ENCODE results near the gene EIF4ENIF1.
"Not testable (repeated sequence)": the region's sequence is repeated elsewhere in the genome, so short reads cannot be mapped to it uniquely, and the experiment has no call there.

EIF4ENIF1 gene

DNA sequence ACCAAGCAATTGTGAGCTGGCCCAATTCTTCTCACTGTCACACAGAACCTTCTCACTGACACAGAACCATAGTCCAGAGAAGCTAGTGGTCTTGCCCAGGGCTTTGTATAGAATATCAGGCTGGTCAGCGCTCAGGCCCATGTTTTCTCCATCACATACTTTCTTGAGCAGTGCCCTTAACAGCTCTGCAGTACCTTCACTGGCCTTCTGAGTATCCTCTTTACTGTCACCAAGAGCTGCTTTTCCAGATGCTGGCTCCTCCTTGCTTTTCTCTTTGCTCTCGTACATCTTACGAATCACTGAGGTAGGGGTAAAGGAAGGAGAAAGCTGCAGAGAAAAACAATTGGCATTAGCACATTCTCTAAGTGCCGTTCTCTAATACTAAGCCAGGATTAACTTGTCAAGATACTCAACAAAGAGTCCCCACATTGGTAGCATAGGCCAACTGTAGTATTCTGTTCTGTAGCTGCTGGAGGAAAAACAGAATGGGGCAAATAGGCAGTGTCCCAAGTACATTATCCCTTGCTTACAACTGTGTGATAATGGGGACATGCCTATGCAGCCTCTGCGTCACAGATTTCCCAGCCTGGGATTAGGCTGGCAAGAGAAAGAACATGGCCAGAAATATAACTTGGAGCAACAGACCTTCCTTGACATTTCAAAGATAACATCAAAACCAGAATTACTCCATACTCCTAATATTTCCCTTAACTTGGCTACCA, 46.7 kb downstream of the EIF4ENIF1 start:
- DNase-seq (ENCODE audit: low read depth), result no peak

- no peak for DNase-seq (ENCODE audit: low read depth)
Measured at GRCh38 chr22:31441652-31442051, 48.0 kb downstream of the EIF4ENIF1 start.

- DNase-seq (ENCODE audit: low read depth), result no peak
Measured at GRCh38 chr22:31440681-31441080, 49.0 kb downstream of the EIF4ENIF1 start.

DNA sequence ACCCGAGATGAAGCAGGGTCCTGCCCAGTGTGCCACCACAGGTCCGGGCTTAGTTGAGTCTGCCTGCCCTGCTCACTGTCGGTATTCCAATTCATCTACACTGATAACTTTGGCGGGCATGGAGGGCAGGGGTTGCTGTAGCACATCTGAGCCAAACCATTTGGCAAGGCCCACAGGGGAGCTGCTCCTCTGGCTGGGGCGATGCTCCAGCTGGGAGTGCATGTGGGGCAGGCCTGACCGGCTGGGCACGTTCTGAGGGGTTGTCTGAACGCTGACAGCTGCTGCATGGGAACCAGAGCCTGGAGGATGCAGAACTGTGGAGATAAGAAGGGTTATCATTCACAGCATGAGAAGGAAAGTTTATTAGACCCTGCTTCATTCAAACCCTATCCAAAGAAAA, 49.8 kb downstream of the EIF4ENIF1 start:
- DNase-seq (ENCODE audit: low read depth), result no peak

GRCh38 chr22:31436132-31436531, 53.5 kb downstream of the EIF4ENIF1 start:
- DNase-seq (ENCODE audit: low read depth), result no peak

GRCh38 chr22:31431950-31432349, 57.7 kb downstream of the EIF4ENIF1 start:
- DNase-seq (ENCODE audit: low read depth), result no peak

DNA sequence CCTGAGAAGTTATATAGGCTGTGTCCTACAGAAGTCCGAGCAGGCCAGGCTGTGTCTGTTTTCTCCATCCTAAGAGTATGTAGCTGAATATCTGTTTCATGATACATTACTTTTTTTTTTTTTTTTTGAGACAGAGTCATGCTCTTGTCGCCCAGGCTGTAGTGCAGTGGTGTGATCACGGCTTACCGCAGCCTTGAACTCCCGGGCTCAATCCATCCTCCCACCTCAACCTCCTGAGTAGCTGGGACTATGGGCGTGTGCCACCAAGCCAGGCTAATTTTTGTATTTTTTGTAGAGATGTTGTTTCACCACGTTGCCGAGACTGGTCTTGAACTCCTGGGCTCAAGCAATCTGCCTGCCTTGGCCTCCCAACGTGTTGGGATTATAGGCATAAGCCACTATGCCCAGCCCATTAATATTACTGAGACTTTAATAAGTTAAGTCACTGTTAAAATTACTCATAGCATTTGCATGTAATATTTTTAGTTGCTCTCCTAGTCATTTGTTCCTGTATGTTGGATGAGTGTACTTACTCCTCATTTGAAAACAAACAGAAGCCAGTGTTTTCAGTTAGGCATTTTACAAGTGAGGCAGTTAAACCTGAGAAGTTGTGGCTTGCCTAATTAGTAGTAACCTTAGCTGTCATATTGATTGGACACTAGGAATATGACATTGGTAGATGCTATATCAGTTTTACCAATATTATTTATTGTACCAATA, 64.2 kb downstream of the EIF4ENIF1 start:
- DNase-seq (ENCODE audit: low read depth), result no peak

DNA sequence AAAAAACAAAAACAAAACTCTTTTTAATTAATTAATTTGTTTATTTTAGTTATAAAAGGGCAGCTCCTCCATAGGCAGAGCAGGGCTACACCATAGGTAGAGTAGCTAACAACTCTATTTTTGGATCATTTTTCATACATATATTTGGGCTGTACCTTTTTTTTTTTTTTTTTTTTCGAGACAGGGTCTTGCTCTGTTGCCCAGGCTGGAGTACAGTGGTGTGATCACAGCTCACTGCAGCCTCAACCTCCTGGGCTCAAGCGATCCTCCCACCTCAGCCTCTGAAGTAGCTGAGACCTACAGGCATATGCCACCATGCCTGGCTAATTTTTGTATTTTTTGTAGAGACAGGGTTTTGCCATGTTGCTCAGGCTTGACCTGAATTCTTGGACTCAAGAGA, 87.3 kb downstream of the EIF4ENIF1 start:
- not testable (repeated sequence) for DNase-seq (ENCODE audit: low read depth)

DNA sequence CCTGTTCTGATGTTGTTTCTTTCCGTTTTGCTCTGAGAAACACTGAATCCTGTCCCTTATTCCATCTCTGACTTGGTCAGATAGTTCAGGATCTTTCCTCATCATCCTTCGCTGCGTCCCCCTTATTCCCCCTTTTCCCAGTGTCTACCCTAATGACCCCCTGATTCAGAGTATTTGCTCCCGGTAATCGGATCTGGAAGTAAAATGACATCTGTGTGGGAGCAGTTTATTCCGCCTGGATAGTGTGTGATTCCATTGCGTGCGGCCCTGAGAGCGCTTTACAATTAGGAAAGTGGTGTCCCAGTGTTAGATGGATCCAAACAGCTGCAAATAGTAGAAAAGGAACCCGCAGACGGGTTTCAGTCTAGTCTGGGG, 89.6 kb downstream of the EIF4ENIF1 start:
- no peak for DNase-seq (ENCODE audit: low read depth)

GRCh38 chr22:31399211-31400022, 90.2 kb downstream of the EIF4ENIF1 start, which contains the start of gene DRG1:
TSS of gene DRG1 (plus strand) at chr22:31399604. CDS start at chr22:31399684, 80 bp downstream.
- peak; percentile 95 for DNase-seq (ENCODE audit: low read depth)

DNA sequence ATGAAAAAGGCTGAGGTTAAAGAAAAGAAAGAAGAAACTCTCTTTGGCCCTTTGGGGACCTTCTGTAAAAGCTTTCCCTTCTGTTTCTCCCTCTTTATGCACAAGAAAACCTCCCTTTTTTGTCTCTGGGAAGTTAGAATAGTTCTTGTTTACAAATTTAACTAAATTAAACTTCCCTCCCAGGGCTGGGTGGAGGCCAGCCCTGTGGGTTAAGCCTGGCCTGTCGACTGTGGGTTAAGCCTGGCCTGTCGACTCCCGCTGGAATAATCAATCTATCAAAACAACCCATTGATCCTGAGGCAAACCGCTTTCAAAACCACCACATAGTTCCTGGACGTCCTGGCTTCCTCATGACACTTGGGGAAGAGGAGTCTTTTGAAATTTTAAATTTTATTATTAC, 91.4 kb downstream of the EIF4ENIF1 start:
- no peak for DNase-seq (ENCODE audit: low read depth)

DNA sequence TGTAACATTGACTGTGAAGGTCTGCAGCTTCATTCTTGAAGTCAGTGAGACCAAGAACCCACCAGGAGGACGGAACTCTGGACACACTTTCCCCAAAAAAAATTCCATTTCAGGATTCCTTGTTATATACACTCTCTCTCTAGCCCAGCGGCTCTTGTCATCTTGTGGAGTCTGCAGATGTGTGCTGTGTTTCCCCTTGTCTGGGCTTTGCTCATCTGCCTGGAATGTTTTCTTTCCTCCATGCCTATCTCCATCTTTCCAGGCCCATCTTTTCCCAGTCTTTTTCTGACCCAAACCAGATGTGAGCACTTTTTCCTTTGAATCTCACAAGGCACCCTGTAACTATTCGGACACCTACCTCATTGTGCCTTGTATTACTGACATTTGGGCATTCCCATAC, 95.3 kb downstream of the EIF4ENIF1 start:
- DNase-seq (ENCODE audit: low read depth), result no peak

DNA sequence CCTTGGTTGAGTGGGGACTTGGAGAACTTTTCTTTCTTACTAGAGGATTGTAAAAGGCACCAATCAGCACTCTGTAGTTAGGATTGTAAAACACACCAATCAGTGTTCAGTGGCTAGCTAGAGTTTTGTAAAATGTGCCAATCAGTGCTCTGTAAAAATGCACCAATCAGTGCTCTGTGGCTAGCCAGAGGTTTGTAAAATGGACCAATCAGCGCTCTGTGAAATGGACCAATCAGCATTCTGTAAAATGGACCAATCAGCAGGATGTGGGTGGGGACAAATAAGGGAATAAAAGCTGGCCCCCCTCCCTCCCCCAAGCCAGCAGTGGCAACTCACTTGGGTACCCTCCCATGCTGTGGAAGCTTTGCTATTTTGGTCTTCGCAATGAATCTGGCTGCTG, 95.7 kb downstream of the EIF4ENIF1 start:
- no peak for DNase-seq (ENCODE audit: low read depth)

All from activated T-helper 9 cell treated with anti-CD3 and anti-CD28 coated beads, Interleukin-2, amount 50 U/mL, for 16 hours (primary cell).